Stomach (tissue), 9 donors: ENCODE measurements around the gene CFAP92. TPM values are rescaled to one million over a fixed set of nuclear protein-coding genes. Genes with fewer than 3 reads are reported as not detected.
A peak's percentile ranks its signal among the peaks of the same experiment; 100 is the strongest.

Source experiments
- DNase-seq, 2 donors: peaks; one replicate each; pipeline versions ENCODE4 v3.0.0 to v3.0.0-alpha.2; 2013 to 2019
- H3K27ac ChIP-seq, 5 donors: fragments of 200-600 bp in 4 of 5; sonication (generic) in 4 of 5; one replicate each; pipeline ENCODE4 v1.5.1; 2013 to 2019; ENCODE audit warnings: mild to moderate bottlenecking in 1 of 5, moderate library complexity in 1 of 5
- H3K27me3 ChIP-seq, 3 donors: fragments of 200-600 bp; sonication (generic); one replicate each; pipeline ENCODE4 v1.5.1; 2017 to 2019; ENCODE audit warnings: mixed run types in 1 of 3
- H3K36me3 ChIP-seq, 4 donors: fragments of 200-600 bp; sonication (generic); 1 replicate in 3 of 4; 2 replicates in 1 of 4; pipeline ENCODE4 v1.5.1; 2016 to 2019
- H3K4me1 ChIP-seq, 4 donors: fragments of 200-600 bp; sonication (generic); one replicate each; pipeline ENCODE4 v1.5.1; 2016 to 2019
- H3K4me3 ChIP-seq, 4 donors: fragments of 200-600 bp; sonication (generic) in 3 of 4; one replicate each; pipeline ENCODE4 v1.5.1; 2016 to 2019; ENCODE audit warnings: mild to moderate bottlenecking in 1 of 4
- H3K9me3 ChIP-seq, 4 donors: fragments of 200-600 bp; sonication (generic); one replicate each; pipeline ENCODE4 v1.5.1; 2016 to 2019
- EP300 ChIP-seq: sonication (generic); formaldehyde crosslinking; IDR thresholded peaks from one replicate; pipeline ENCODE4 v1.6.1; 2017; ENCODE audit warnings: antibody characterized with exemption
- POLR2A ChIP-seq, 4 donors: fragments of 450-650 bp; IDR thresholded peaks; one replicate each; pipeline ENCODE4 v1.6.1; 2016; ENCODE audit warnings: antibody characterized with exemption in 4 of 4, control low read depth in 2 of 4, mild to moderate bottlenecking in 1 of 4, moderate library complexity in 1 of 4
- POLR2AphosphoS5 ChIP-seq, 3 donors: sonication (generic); formaldehyde crosslinking; IDR thresholded peaks; one replicate each; pipeline ENCODE4 v1.6.1; 2016; ENCODE audit warnings: antibody characterized with exemption in 3 of 3
- WGBS, 5 donors: extraction: QIAGEN DNeasy Blood & Tissue Kit in 3 of 5; methylation state at CpG; one replicate each; pipeline versions ENCODE4 v1.1.5 to v1.1.7; 2013 to 2018; 5-methylcytosine and 5-hydroxymethylcytosine counted together
- intact Hi-C: fragments of 100-400 bp; cut with DNase I; formaldehyde crosslinking; loops from one replicate; pipeline ENCODE4 v1.15.1; 2023; ENCODE audit warnings: low total_unique reads
- polyA plus RNA-seq, 3 donors: library from polyadenylated mRNA; stranded (reverse); fragments of 200-250 nt; gene quantifications; one replicate each; pipeline ENCODE4 v1.2.3, GENCODE V29; 2013
- total RNA-seq, 5 donors: library from RNA; depleted of rRNA; stranded (reverse); fragments of >200 nt; gene quantifications; one replicate each; pipeline versions ENCODE4 v1.1.0 to v1.2.3, GENCODE V29; 2014 to 2016
- TF ChIP-seq, protein P1 (sequence below), 7 experiments: fragments of 450-650 bp in 4 of 7; fragments of 200-600 bp in 3 of 7; sonication (generic) in 3 of 7; IDR thresholded peaks; one replicate each; pipeline ENCODE4 v1.5.1; 2016 to 2019; ENCODE audit warnings: antibody characterized with exemption in 7 of 7, control low read depth in 2 of 7, mild to moderate bottlenecking in 1 of 7
- donor health status: healthy with polysubstance abuse.
- donor health status: Bipolar disorder and iron deficiency.
- donor health status: healthy.

CFAP92 gene
- total and polyA plus RNA-seq, 8 donors: 0.50 to 13.4 (median 2.3) TPM

GRCh38 chr3:128999102-128999501 is 5.2 kb upstream of the CFAP92 start:
- peak in 1 of 2 donors; percentile 22 for DNase-seq
- intact Hi-C loops: no loop called here
- no peaks in the 10 kb centered on the region for H3K9me3 ChIP-seq
- TF ChIP-seq, protein P1, sequence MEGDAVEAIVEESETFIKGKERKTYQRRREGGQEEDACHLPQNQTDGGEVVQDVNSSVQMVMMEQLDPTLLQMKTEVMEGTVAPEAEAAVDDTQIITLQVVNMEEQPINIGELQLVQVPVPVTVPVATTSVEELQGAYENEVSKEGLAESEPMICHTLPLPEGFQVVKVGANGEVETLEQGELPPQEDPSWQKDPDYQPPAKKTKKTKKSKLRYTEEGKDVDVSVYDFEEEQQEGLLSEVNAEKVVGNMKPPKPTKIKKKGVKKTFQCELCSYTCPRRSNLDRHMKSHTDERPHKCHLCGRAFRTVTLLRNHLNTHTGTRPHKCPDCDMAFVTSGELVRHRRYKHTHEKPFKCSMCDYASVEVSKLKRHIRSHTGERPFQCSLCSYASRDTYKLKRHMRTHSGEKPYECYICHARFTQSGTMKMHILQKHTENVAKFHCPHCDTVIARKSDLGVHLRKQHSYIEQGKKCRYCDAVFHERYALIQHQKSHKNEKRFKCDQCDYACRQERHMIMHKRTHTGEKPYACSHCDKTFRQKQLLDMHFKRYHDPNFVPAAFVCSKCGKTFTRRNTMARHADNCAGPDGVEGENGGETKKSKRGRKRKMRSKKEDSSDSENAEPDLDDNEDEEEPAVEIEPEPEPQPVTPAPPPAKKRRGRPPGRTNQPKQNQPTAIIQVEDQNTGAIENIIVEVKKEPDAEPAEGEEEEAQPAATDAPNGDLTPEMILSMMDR (IDR thresholded peaks at IDR 0.05): no peak
- TF ChIP-seq EP300 (no peak), POLR2AphosphoS5 (IDR thresholded peaks at IDR 0.05) (no peak), POLR2A (IDR thresholded peaks at IDR 0.05) (no peak)
- H3K4me1 ChIP-seq: peaks cover 28 to 50% (median 45%) of the 10 kb centered on the region in 4 donors
- WGBS, 5 donors: 33 to 68% (median 50%) methylated on average over 5 of the region's 5 CpGs
- H3K27me3 ChIP-seq: peaks cover 7 to 42% (median 34%) of the 10 kb centered on the region in 3 donors
- no peaks in the 10 kb centered on the region for H3K36me3 ChIP-seq
- H3K27ac ChIP-seq: no peak overlapping the region
- H3K4me3 ChIP-seq: no peak overlapping the region

- Histone ChIP-seq H3K27ac (no peak overlapping the region), H3K27me3 (peaks cover 7 to 36% (median 33%) of the 10 kb centered on the region in 3 donors), H3K4me1 (peaks cover 27 to 50% (median 45%) of the 10 kb centered on the region in 4 donors), H3K9me3 (no peaks in the 10 kb centered on the region), H3K36me3 (no peaks in the 10 kb centered on the region), H3K4me3 (no peak overlapping the region)
- TF ChIP-seq, protein P1 (IDR thresholded peaks at IDR 0.05): no peak
- TF ChIP-seq POLR2A (IDR thresholded peaks at IDR 0.05): no peak
- TF ChIP-seq EP300: no peak
- TF ChIP-seq POLR2AphosphoS5 (IDR thresholded peaks at IDR 0.05): no peak
- WGBS, 5 donors: 53 to 71% (median 67%) methylated on average over 3 of the region's 3 CpGs
- intact Hi-C loops: no loop called here
- DNase-seq: no peak
Measured at GRCh38 chr3:128998561-128998960, 4.7 kb upstream of the CFAP92 start.

DNA sequence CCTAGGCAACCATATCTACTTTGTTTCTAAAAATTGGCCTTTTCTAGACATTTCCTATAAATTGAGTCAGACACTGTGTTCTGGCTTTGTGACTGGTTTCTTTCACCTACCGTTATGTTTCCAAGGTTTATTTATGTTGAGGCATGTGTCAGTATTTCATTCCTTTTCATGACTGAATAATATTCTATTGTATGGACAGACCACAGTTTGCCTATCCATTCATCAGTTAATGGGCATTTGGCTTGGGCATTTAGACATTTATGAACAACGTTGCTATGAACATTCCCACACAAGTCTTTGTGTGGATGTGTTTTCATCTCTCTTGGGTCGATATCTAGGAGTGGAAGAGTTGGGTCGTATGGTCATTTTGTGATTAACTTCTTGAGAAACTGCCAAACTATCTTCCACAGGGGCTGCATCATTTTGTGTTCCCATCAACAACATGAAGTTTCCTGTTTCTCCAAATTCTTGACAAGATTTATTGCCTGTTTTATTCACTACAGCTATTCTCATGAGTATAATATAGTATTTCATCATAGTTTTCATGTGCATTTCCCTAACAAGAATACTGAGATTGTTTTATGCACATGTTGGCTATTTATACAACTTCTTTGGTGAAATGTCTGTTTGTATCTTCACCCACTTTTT is 3.7 kb upstream of the CFAP92 start:
- intact Hi-C loops: no loop called here
- no peaks in the 10 kb centered on the region for H3K9me3 ChIP-seq
- H3K4me1 ChIP-seq: peaks cover 26 to 49% (median 44%) of the 10 kb centered on the region in 4 donors
- no peak overlapping the region for H3K4me3 ChIP-seq
- no peak for DNase-seq
- H3K27ac ChIP-seq: no peak overlapping the region
- H3K27me3 ChIP-seq: peaks cover 7 to 27% (median 24%) of the 10 kb centered on the region in 3 donors
- TF ChIP-seq POLR2AphosphoS5 (IDR thresholded peaks at IDR 0.05) (no peak), POLR2A (IDR thresholded peaks at IDR 0.05) (no peak)
- TF ChIP-seq, protein P1 (IDR thresholded peaks at IDR 0.05): no peak
- whole genome bisulfite sequencing, 5 donors: 71 to 84% (median 82%) methylated on average over 4 of the region's 4 CpGs
- H3K36me3 ChIP-seq: no peaks in the 10 kb centered on the region

- intact Hi-C loops: no loop called here
- Histone ChIP-seq H3K27me3 (peaks cover 4 to 18% (median 15%) of the 10 kb centered on the region in 3 donors), H3K4me3 (no peak overlapping the region), H3K27ac (no peak overlapping the region), H3K4me1 (peaks cover 17 to 40% (median 35%) of the 10 kb centered on the region in 4 donors), H3K36me3 (no peaks in the 10 kb centered on the region), H3K9me3 (no peaks in the 10 kb centered on the region)
- DNase-seq: no peak
- TF ChIP-seq, protein P1 (IDR thresholded peaks at IDR 0.05): no peak
- TF ChIP-seq POLR2A (IDR thresholded peaks at IDR 0.05): no peak
- TF ChIP-seq EP300: no peak
- TF ChIP-seq POLR2AphosphoS5 (IDR thresholded peaks at IDR 0.05): no peak
- WGBS, 5 donors: 88 to 94% (median 92%) methylated on average over 3 to 5 of the region's 5 CpGs
Measured at GRCh38 chr3:128996726-128997125, 2.9 kb upstream of the CFAP92 start.
